Mucosa of descending colon (tissue), 3 donors: ENCODE results near the gene XYLT2. TPM values are rescaled to one million over a fixed set of nuclear protein-coding genes. Genes with fewer than 3 reads are reported as not detected.
A peak's percentile ranks its signal among the peaks of the same experiment; 100 is the strongest.
"Not testable (repeated sequence)": the region's sequence is repeated elsewhere in the genome, so short reads cannot be mapped to it uniquely, and the experiment has no call there.

Experiments used
- ATAC-seq: fragments of 200-7000 bp; cut with Tn5 transposase; one replicate; pipeline ENCODE4 v1.9.1; 2020; ENCODE audit warnings: mild to moderate bottlenecking, moderate library complexity
- DNase-seq, 3 donors: peaks; one replicate each; pipeline ENCODE4 v3.0.0-alpha.2; 2020
- H3K36me3 ChIP-seq: fragments of 200-600 bp; one replicate; pipeline ENCODE4 v1.8.0; 2021; ENCODE audit warnings: low read depth, mild to moderate bottlenecking
- H3K4me1 ChIP-seq: fragments of 200-600 bp; one replicate; pipeline ENCODE4 v1.8.0; 2021; ENCODE audit warnings: low read depth, mild to moderate bottlenecking
- H3K4me3 ChIP-seq: fragments of 200-600 bp; one replicate; pipeline ENCODE4 v1.8.0; 2021; ENCODE audit warnings: mild to moderate bottlenecking
- H3K9me3 ChIP-seq: fragments of 200-600 bp; one replicate; pipeline ENCODE4 v1.8.0; 2021; ENCODE audit warnings: mild to moderate bottlenecking
- intact Hi-C, 2 donors: fragments of 100-400 bp; cut with DNase I in 1 of 2; cut with micrococcal nuclease in 1 of 2; formaldehyde crosslinking; loops; one replicate each; pipeline versions ENCODE4 v1.11.0 to v1.11.1; 2022; cut with DNase I, micrococcal nuclease
- total RNA-seq, 3 donors: library from RNA; stranded (reverse); fragmentation: NEBNext Ultra II Directional in 2 of 3; extraction: Animal tissue kit (Norgen Biotek cat#: 25700) in 2 of 3; gene quantifications; one replicate each; pipeline versions ENCODE4 v1.2.1 to v1.2.4, GENCODE V29; 2021 to 2023
- TF ChIP-seq, protein P1 (sequence below): fragments of 200-600 bp; IDR thresholded peaks from one replicate; pipeline ENCODE4 v1.8.0; 2022; ENCODE audit warnings: antibody characterized with exemption, mild to moderate bottlenecking
- donor health status: DM: no; HTN: no; CAD: no; lungs with moderate emphysema.
- donor health status: DM: no; HTN: no; CAD: no.
- donor health status: DM: no; HTN: yes; CAD: no.

Gene XYLT2
- total RNA-seq, 3 donors from 2014 or later = 14.7 to 20.0 (median 18.4) TPM

DNA sequence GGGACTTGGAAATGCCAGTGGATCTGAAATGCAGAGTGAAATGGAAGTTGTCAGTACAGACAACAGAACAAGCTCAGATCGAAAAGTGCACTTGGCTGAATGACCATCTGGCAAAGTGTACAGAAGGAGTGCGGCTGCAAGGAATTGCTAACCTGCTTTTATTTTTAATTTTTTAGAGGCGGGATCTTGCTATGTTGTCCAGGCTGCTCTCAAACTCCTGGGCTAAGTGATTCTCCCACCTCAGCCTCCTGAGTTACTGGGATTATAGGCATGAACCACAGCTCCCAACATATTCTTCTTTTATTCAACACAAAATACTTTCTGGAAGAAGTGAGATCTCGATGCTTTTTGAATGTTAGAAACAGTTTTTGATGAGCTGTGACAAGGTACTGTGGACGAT is 47.8 kb downstream of the XYLT2 start:
- intact Hi-C loops = no loop called here
- H3K36me3 ChIP-seq = peaks cover 13% of the 10 kb centered on the region

DNA sequence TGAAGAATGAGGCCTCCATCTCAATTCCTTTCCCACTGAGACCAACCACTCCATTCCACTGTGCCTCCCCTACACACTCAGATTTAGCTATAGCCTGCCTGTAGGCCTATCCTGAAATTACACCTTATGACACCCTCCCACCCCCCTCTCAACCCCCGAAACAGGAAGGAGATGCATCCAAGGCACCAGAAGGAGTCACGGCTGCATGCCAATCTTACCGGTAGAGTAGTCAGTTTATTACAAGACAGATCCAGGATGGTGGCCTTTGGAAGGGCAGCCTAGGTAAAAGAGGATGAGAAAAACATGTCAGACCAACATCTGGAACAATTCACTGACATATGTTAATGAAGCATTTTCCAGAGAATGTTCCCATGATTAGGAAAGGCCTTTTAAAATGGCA is 48.8 kb downstream of the XYLT2 start:
- Histone ChIP-seq H3K4me3 (no peak overlapping the region), H3K4me1 (peaks cover 25% of the 10 kb centered on the region), H3K36me3 (peaks cover 13% of the 10 kb centered on the region), H3K9me3 (no peaks in the 10 kb centered on the region)
- TF ChIP-seq, protein P1, sequence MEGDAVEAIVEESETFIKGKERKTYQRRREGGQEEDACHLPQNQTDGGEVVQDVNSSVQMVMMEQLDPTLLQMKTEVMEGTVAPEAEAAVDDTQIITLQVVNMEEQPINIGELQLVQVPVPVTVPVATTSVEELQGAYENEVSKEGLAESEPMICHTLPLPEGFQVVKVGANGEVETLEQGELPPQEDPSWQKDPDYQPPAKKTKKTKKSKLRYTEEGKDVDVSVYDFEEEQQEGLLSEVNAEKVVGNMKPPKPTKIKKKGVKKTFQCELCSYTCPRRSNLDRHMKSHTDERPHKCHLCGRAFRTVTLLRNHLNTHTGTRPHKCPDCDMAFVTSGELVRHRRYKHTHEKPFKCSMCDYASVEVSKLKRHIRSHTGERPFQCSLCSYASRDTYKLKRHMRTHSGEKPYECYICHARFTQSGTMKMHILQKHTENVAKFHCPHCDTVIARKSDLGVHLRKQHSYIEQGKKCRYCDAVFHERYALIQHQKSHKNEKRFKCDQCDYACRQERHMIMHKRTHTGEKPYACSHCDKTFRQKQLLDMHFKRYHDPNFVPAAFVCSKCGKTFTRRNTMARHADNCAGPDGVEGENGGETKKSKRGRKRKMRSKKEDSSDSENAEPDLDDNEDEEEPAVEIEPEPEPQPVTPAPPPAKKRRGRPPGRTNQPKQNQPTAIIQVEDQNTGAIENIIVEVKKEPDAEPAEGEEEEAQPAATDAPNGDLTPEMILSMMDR = no peak
- DNase-seq (no peak), ATAC-seq (no peak)
- intact Hi-C loops = no loop called here

More for the DNA sequence above, 47.8 kb downstream of the XYLT2 start:
- H3K4me3 ChIP-seq = no peak overlapping the region
- H3K4me1 ChIP-seq = peaks cover 25% of the 10 kb centered on the region
- no peaks in the 10 kb centered on the region for H3K9me3 ChIP-seq
- TF ChIP-seq, protein P1 = no peak
- DNase-seq (no peak), ATAC-seq (no peak)

DNA sequence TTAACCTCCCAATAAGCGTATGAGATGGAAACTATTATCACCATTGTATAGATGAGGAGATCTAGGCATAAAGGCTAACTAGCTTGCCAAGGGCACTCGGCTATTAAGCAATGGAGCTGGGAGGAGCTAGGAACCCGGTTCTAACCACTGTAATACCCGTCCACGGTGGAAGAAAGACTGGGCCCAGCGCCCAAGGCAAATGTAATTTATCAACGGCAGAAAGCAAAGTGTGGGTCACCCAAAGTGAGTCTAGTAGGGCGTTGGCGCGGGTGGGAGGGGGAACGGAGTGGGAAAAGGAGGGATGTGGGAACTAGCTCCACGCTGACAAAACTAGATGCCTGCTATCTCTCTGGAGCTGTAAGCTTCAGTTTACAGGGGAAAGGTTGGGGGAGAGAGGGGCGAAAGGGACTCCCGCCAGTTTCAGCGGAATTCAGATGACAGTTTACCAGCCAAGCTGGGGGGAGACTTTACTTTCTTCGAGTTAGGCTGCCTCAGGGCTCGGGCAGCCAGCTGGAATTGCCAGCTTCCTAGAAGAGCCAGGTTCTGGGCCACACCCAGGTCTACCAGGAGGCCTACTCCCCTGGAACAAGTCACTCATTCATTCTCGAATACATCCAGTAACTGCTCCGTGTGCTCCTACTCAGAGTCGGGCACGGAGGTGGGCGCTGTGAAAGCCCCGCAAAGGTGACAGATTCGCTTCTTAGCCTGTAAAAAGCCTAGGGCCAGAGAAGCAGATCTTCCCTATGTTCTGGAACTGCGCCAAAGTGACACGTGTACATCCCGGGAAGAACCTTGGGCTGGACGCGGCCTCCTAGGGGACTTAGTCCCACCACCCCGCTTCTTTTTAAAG is 50.6 kb downstream of the XYLT2 start:
- intact Hi-C loops = no loop called here
- ATAC-seq = peak; percentile 86
- Histone ChIP-seq H3K36me3 (peaks cover 5% of the 10 kb centered on the region), H3K4me1 (peaks cover 25% of the 10 kb centered on the region), H3K4me3 (peak overlapping the region; percentile 94), H3K9me3 (no peaks in the 10 kb centered on the region)
- TF ChIP-seq, protein P1 = no peak
- DNase-seq = peak; percentile 76 to 79 (median 78)

DNA sequence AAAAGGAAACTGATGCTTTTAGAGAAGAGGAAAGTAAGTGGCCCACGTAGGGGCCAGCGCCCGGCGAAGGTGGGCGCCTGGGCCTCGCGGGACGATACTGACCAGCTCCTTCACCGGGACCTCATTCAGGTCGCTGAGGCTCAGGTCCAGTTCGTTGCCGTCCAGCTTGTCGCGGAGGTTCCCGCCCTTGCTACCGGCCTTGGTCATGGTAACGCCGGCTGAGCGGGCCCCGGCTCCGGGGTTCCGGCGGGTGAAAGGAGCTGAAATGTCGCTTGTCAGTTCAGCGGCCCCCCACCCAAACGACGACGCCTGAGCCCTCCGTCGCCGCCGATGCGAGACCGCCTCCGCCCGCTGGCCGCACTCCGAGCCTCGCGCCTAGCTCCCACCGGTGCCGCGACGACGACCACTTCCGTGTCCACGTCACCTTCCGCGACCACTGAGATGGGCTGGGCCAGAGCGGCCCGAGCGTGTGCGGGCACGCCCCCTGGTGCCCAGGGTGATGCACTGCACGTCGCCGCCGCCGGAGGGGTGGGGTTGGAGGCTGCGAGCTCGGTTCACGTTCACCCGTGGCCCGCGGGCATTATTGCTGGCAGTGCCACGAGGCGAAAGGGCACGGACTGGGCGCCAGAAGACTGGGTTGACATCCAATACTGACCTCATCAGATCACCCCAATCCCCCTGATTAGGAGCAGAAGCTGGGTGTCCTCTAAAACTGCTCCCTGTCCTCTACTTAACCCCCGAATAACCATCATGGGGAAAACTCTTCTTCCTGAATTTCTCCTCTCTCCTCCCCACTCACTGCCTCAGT is 51.4 kb downstream of the XYLT2 start, which contains the start of gene LRRC59:
Gene LRRC59 (minus strand): TSS at position 413 of the 808 bp plus-strand sequence. CDS start 206 bp downstream, at position 207.
- Histone ChIP-seq H3K4me1 (peaks cover 25% of the 10 kb centered on the region), H3K9me3 (no peaks in the 10 kb centered on the region), H3K36me3 (peaks cover 5% of the 10 kb centered on the region), H3K4me3 (peak within 1 kb of the TSS; percentile 94)
- intact Hi-C loops = no loop called here
- peak; percentile 98 for ATAC-seq
- peak; percentile 92 to 97 (median 94) for DNase-seq
- TF ChIP-seq, protein P1 = peak; percentile 97

DNA sequence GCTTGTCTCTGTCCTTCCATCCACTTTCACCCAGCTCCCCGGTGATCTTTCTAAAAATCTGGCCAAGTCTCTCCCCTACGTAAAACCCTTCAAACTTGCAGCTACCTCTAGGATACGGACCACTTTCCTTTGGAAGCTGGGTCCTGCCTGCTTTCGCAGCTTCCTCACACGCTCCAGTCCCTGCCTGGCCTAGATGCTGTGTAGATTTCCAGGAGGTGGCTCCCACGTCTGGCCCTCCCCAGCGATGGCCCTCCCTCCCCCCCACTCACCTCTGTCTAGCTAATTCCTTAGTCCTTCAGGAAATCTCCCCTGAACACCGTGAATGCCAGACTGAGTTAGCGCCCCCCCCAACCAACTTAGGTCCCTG is 52.0 kb downstream of the XYLT2 start:
- H3K4me1 ChIP-seq = peaks cover 25% of the 10 kb centered on the region
- intact Hi-C loops = no loop called here
- no peak overlapping the region for H3K4me3 ChIP-seq
- H3K9me3 ChIP-seq = no peaks in the 10 kb centered on the region
- TF ChIP-seq, protein P1 = no peak
- no peak for ATAC-seq
- H3K36me3 ChIP-seq = peaks cover 5% of the 10 kb centered on the region
- DNase-seq = no peak

DNA sequence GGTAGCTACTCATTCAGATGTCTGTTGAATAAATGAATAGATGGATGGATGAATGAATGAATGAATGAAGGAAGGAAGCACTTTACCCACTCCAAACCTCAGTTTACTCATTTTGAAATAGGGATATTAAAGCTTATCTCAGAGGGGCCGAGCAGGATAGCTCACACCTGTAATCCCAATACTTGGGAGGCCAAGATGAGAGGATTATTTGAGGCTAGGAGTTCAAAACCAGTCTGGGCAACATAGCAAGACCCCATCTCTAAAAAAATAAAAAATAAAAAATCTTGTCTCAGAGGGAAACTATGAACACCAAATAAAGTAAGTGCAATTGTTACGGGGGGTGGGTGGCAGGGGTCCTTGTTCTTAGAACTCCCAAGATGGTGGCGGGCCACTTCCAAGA is 52.7 kb downstream of the XYLT2 start:
- DNase-seq, ATAC-seq, H3K4me3 ChIP-seq, H3K9me3 ChIP-seq, intact Hi-C loops, H3K36me3 ChIP-seq: not testable (repeated sequence)
- peaks cover 28% of the 10 kb centered on the region for H3K4me1 ChIP-seq

DNA sequence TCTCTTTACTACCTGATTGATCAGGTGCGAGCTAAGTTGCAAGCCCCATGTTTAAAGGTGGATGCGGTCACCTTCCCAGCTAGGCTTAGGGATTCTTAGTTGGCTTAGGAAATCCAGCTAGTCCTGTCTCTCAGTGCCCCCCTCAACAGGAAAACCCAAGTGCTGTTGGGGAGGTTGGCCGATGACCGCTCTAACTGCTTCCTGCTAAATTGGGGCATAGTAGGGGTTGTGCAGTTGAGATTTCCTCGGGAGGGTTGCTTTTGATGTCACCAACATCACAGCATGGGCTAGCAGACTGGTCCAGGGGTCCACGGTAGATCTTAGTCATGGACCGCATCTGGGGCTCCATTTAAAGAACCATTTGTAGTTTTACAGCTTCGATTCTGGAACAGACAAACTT is 53.7 kb downstream of the XYLT2 start:
- H3K9me3 ChIP-seq, ATAC-seq, DNase-seq, H3K4me3 ChIP-seq, H3K36me3 ChIP-seq, intact Hi-C loops: not testable (repeated sequence)
- peaks cover 24% of the 10 kb centered on the region for H3K4me1 ChIP-seq

DNA sequence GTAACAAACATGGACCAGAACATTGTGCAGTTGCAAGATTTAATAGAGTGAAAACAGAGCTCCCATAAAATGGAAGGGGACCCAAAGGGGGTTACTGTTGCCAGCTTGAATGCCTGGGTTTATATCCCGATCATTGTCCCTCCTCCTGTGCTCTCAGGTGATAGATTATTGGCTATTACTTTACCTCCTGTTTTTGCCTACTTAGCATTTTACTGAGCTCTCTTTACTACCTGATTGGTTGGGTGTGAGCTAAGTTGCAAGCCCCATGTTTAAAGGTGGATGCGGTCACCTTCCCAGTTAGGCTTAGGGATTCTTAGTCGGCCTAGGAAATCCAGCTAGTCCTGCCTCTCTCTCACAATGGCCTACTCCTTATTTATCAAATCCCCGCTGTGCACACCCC is 59.4 kb downstream of the XYLT2 start:
- DNase-seq = not testable (repeated sequence)

More for the DNA sequence above, 59.4 kb downstream of the XYLT2 start:
- intact Hi-C loops, H3K4me3 ChIP-seq, ATAC-seq, H3K4me1 ChIP-seq, H3K36me3 ChIP-seq, H3K9me3 ChIP-seq: not testable (repeated sequence)
